Measurements from ENCODE around the gene INO80D. TPM values are rescaled to one million over a fixed set of nuclear protein-coding genes. Genes with fewer than 3 reads are reported as not detected.

Gene INO80D, protein sequence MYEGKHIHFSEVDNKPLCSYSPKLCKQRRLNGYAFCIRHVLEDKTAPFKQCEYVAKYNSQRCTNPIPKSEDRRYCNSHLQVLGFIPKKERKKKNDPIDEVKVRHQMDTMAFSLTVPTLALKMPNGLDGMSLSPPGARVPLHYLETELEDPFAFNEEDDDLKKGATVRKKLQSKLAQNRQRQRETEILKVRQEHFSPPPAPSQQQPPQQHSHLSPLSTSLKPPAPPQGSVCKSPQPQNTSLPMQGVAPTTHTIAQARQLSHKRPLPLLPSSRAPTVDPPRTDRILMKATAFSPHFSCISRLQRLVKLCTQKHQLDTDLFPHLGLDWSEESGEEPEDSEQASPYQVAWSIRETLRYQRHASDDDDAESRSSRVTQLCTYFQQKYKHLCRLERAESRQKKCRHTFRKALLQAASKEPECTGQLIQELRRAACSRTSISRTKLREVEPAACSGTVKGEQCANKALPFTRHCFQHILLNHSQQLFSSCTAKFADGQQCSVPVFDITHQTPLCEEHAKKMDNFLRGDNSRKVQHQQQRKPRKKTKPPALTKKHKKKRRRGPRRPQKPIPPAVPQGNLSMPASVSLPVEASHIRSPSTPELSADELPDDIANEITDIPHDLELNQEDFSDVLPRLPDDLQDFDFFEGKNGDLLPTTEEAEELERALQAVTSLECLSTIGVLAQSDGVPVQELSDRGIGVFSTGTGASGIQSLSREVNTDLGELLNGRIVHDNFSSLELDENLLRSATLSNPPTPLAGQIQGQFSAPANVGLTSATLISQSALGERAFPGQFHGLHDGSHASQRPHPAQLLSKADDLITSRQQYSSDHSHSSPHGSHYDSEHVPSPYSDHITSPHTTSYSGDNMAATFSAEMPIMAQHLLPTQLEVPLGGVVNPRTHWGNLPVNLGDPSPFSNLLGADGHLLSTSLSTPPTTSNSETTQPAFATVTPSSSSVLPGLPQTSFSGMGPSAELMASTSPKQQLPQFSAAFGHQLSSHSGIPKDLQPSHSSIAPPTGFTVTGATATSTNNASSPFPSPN
- 8.0 and 8.3 TPM in 2 replicates for total RNA-seq

DNA sequence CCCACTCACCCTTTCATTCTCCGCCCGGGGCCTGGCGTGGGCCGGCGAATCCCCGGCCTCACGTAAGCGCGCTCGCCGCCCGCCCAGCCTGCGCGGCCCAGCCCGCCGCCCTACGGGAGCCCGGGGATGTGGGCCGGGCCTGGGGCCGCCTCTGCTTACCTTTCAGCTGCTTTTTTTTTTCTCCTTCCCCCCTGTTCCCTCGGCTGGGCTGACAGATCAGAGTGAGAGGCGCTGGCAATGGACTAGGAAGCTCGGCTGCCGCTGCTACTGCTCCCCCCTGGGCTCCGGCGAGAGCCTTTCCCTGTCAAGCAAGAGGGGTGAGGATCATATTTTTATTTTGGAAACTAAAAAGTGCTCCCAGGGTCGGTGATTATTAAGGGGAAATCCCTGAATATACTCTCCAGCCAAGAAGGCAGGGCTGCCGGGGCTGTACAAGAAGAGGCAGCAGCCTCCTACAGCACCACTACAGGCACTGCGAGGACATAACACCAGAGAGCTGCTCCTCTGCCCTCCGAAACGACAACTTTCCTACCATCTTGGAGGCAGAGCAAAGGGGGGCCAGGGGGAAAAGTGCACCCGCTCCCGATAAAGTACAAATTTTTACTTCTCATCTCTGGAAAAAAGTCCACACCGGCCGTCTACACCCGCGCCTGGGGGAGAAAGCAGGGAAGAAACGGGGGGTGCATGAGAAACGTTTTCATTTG lies at the start of gene INO80D:
Gene INO80D, minus strand, starts transcription at position 433 of the 704 bp plus-strand sequence. CDS start 23,158 bp downstream, outside the sequence.

Other genes with a start within 250 kb of the INO80D start
- 125 and 129 TPM in 2 replicates for gene NDUFS1, start 73.3 kb upstream of the INO80D start, total RNA-seq
- 591 and 635 TPM in 2 replicates for gene EEF1B2, start 73.7 kb upstream of the INO80D start, total RNA-seq
- 12.4 and 15.2 TPM in 2 replicates for gene ZDBF2, start 188.5 kb upstream of the INO80D start, total RNA-seq